Measurements from ENCODE around the gene NKAIN2.

NKAIN2 gene

GRCh38 chr6:124033501-124033900, 229.8 kb downstream of the NKAIN2 start:
- Mint-ChIP-seq H3K9me3 (no peaks in the 10 kb centered on the region), H3K36me3 (ENCODE audit: low read depth) (no peaks in the 10 kb centered on the region)

GRCh38 chr6:124036384-124036783, 232.7 kb downstream of the NKAIN2 start:
- H3K27ac Mint-ChIP-seq = no peak overlapping the region
- H3K9me3 Mint-ChIP-seq = no peaks in the 10 kb centered on the region
- H3K36me3 Mint-ChIP-seq (ENCODE audit: low read depth) = no peaks in the 10 kb centered on the region
- no peak for DNase-seq
- H3K27me3 Mint-ChIP-seq = no peaks in the 10 kb centered on the region
- no peak overlapping the region for H3K4me3 Mint-ChIP-seq
- H3K4me1 Mint-ChIP-seq (ENCODE audit: low read depth) = no peaks in the 10 kb centered on the region

More at GRCh38 chr6:124033501-124033900, 229.8 kb downstream of the NKAIN2 start:
- no peak overlapping the region for H3K4me3 Mint-ChIP-seq
- DNase-seq = no peak
- no peaks in the 10 kb centered on the region for H3K4me1 Mint-ChIP-seq (ENCODE audit: low read depth)
- H3K27me3 Mint-ChIP-seq = no peaks in the 10 kb centered on the region
- no peak overlapping the region for H3K27ac Mint-ChIP-seq

DNA sequence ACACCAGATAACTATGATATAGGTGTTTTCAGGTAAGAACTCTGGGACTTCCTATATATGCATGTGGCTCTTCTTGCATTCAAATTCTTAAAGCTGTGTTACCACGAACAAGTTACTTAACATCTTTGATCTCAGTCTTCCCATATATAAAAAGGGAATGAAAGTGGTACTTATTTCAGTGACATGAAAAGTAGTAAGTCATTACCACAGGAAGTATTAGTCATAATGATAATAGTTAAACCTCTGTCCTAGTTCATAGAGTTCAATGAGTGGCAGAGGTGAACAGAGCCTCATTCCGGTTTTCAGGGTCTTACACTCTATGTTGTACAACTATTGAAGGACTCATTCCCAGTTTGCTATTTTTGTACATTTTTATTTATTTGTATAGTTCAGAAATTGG, 237.0 kb downstream of the NKAIN2 start:
- no peaks in the 10 kb centered on the region for H3K36me3 Mint-ChIP-seq (ENCODE audit: low read depth)
- no peak overlapping the region for H3K4me3 Mint-ChIP-seq
- no peak overlapping the region for H3K27ac Mint-ChIP-seq
- H3K4me1 Mint-ChIP-seq (ENCODE audit: low read depth) = no peaks in the 10 kb centered on the region
- H3K9me3 Mint-ChIP-seq = no peaks in the 10 kb centered on the region
- DNase-seq = no peak
- H3K27me3 Mint-ChIP-seq = no peaks in the 10 kb centered on the region

- no peaks in the 10 kb centered on the region for H3K27me3 Mint-ChIP-seq
- no peaks in the 10 kb centered on the region for H3K36me3 Mint-ChIP-seq (ENCODE audit: low read depth)
- no peaks in the 10 kb centered on the region for H3K4me1 Mint-ChIP-seq (ENCODE audit: low read depth)
Measured at GRCh38 chr6:124052120-124052519, 248.5 kb downstream of the NKAIN2 start.

DNA sequence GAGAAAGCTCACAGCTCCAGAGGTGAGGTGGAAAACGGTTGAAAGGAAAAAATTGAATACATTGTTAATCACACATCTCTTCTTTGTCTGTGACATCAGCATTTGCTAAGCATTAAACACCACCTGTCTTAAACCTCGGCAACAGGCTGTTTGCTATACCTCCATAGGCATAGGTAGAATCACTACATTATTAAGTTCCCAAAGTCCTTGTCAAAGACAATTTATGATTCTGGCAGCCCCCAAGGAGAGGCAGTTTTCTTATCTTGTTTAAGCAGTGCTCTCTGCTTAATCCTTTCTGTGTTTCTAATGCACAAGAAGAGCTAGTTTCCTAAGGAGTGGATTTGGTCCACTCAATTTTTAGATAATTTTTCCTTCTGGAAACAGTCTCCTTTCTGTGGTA, 249.7 kb downstream of the NKAIN2 start:
- H3K36me3 Mint-ChIP-seq (ENCODE audit: low read depth) = no peaks in the 10 kb centered on the region
- no peaks in the 10 kb centered on the region for H3K4me1 Mint-ChIP-seq (ENCODE audit: low read depth)
- H3K4me3 Mint-ChIP-seq = no peak overlapping the region
- no peak overlapping the region for H3K27ac Mint-ChIP-seq
- H3K27me3 Mint-ChIP-seq = no peaks in the 10 kb centered on the region
- no peaks in the 10 kb centered on the region for H3K9me3 Mint-ChIP-seq
- DNase-seq = no peak

More at GRCh38 chr6:124052120-124052519, 248.5 kb downstream of the NKAIN2 start:
- Mint-ChIP-seq H3K9me3 (no peaks in the 10 kb centered on the region), H3K27ac (no peak overlapping the region), H3K4me3 (no peak overlapping the region)
- no peak for DNase-seq

DNA sequence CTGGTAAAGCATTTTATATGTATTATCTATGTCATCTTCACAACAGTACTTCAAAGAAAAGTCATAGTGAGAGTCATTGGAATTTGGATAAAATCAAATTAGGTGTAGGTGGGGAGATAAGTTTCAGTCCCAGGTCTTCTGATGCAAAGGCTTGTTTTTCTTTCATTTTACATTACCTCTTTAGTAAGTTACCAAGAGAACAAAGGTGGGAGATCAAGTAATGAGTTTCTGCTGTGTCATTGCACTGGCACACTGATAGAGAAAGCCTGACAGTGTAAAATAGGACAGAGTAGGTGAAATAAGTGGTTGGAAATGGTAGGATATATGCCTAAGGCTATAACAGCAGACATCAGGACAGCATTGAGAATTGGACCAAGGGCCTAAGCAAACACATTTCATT, 250.4 kb downstream of the NKAIN2 start:
- Mint-ChIP-seq H3K4me1 (ENCODE audit: low read depth) (no peaks in the 10 kb centered on the region), H3K27ac (no peak overlapping the region), H3K9me3 (no peaks in the 10 kb centered on the region), H3K36me3 (ENCODE audit: low read depth) (no peaks in the 10 kb centered on the region), H3K4me3 (no peak overlapping the region), H3K27me3 (no peaks in the 10 kb centered on the region)
- no peak for DNase-seq

DNA sequence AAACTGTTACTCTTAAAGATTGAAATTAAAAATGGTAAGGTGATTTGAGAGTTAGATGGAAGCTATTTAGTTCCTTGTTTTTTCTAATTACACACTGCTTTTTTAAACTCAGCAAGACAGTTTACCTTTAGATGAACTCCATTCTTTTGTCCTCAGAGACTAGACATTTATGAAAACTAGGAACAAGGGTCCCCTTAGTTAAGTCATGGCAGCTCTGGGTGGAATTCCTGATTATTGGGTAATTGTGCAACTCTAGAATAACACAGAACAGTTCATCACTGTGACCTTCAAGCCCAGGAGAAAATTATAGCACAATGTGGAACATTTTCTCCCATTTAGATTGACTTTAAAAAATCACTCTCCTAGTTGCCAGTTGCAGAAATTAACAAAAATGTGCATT, 251.7 kb downstream of the NKAIN2 start:
- Mint-ChIP-seq H3K36me3 (ENCODE audit: low read depth) (no peaks in the 10 kb centered on the region), H3K4me3 (no peak overlapping the region), H3K9me3 (no peaks in the 10 kb centered on the region), H3K27me3 (no peaks in the 10 kb centered on the region), H3K4me1 (ENCODE audit: low read depth) (no peaks in the 10 kb centered on the region), H3K27ac (no peak overlapping the region)
- no peak for DNase-seq

DNA sequence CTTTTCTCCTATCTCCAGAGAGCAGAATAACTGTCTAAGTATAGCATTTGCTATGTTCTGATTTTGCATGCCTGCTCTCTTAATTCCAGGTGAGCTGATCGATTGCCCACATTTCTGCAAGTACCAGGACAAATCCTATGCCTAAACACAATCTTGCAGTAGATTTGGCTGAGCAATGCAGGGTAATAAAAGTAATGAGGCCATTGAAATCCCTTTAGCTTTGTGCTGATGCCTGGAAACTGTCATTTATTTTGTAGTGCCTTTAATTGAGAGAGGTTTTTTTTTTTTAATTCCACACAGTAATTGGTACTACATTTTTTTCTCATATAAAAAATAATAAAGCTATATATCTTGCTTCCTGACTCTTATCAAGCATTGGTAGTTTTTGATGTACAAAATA, 252.3 kb downstream of the NKAIN2 start:
- H3K4me1 Mint-ChIP-seq (ENCODE audit: low read depth) = no peaks in the 10 kb centered on the region
- H3K27me3 Mint-ChIP-seq = no peaks in the 10 kb centered on the region
- no peak for DNase-seq
- H3K36me3 Mint-ChIP-seq (ENCODE audit: low read depth) = no peaks in the 10 kb centered on the region
- H3K9me3 Mint-ChIP-seq = no peaks in the 10 kb centered on the region
- no peak overlapping the region for H3K4me3 Mint-ChIP-seq
- H3K27ac Mint-ChIP-seq = no peak overlapping the region

GRCh38 chr6:124056407-124057334, 253.0 kb downstream of the NKAIN2 start:
- Mint-ChIP-seq H3K27ac (no peak overlapping the region), H3K4me1 (ENCODE audit: low read depth) (no peaks in the 10 kb centered on the region), H3K36me3 (ENCODE audit: low read depth) (no peaks in the 10 kb centered on the region), H3K27me3 (no peaks in the 10 kb centered on the region), H3K9me3 (no peaks in the 10 kb centered on the region), H3K4me3 (no peak overlapping the region)
- no peak for DNase-seq

GRCh38 chr6:124057461-124057860, 253.8 kb downstream of the NKAIN2 start:
- H3K4me3 Mint-ChIP-seq = no peak overlapping the region

DNA sequence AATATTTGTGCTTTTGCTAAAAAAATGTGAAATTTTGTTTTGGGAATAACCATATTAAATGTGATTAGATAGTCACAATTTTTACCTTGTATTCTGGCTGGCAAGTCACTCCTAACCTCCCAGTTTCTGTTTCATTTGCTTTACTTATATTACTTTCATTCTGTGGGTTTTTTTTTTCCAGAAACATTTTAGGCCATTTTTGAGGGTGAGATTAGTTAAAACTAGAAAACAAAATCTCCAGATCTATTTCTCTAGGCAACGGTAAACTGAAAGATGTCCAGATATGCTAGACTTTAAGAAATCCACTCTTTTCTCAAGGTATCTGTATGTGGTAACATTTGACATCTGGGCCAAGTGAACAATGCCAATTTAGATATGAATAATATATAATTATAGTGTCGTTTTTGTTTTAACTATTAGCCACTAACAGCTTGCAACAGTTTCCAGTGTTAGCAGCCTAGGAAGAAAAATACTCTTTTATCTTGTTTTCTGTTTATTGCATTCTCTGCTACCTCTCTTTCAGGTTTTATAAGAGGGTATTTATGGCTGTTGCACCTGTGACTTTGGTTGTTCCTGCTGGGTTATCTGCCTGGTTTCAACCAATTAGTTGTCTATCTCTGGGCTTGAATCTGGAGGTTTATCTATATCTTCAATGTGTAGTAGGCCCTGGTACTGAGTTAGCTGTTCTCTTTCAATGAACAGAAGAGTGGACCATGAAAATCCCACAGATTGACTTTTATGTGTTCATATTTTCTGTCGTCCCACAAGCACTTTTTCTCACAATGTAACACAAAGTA, 260.9 kb downstream of the NKAIN2 start:
- Mint-ChIP-seq H3K27ac (no peak overlapping the region), H3K36me3 (ENCODE audit: low read depth) (no peaks in the 10 kb centered on the region), H3K9me3 (no peaks in the 10 kb centered on the region), H3K4me1 (ENCODE audit: low read depth) (no peaks in the 10 kb centered on the region), H3K4me3 (no peak overlapping the region), H3K27me3 (no peaks in the 10 kb centered on the region)
- DNase-seq = no peak

More at GRCh38 chr6:124057461-124057860, 253.8 kb downstream of the NKAIN2 start:
- H3K27me3 Mint-ChIP-seq = no peaks in the 10 kb centered on the region
- H3K36me3 Mint-ChIP-seq (ENCODE audit: low read depth) = no peaks in the 10 kb centered on the region
- DNase-seq = no peak
- no peak overlapping the region for H3K27ac Mint-ChIP-seq
- no peaks in the 10 kb centered on the region for H3K4me1 Mint-ChIP-seq (ENCODE audit: low read depth)
- H3K9me3 Mint-ChIP-seq = no peaks in the 10 kb centered on the region

- Mint-ChIP-seq H3K36me3 (ENCODE audit: low read depth) (no peaks in the 10 kb centered on the region), H3K27me3 (no peaks in the 10 kb centered on the region), H3K4me3 (no peak overlapping the region), H3K27ac (no peak overlapping the region), H3K4me1 (ENCODE audit: low read depth) (no peaks in the 10 kb centered on the region), H3K9me3 (no peaks in the 10 kb centered on the region)
- no peak for DNase-seq
Measured at GRCh38 chr6:124066269-124066668, 262.6 kb downstream of the NKAIN2 start.

DNA sequence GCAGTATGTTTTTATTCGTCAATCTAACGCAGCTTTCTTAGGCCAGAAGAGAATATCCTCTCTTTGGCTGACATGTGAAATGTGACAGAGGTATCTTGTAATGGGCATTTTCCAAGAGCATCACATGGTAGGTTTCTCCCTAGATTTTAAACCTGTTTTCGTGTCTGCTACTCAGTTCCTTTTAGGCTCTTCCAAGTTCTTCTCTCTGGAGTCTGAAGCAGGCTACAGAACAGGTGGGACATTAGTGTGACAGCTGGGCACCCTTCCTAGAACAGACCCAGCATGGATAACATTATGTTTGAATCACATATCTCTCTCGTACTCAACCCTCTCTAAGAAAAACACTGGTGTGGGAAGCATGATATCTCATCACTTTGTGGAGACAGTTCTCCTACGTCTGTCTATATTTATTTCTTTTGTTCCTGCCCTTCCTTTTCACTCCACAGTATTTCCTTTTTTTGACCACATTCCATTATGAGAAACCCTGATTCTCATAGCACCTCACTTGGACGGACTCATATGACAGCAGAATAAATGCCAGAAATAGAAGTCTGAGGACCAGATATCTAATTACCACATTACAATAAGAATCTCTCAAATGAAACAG, 263.4 kb downstream of the NKAIN2 start:
- H3K4me3 Mint-ChIP-seq = no peak overlapping the region
- no peaks in the 10 kb centered on the region for H3K27me3 Mint-ChIP-seq
- no peaks in the 10 kb centered on the region for H3K9me3 Mint-ChIP-seq
- no peaks in the 10 kb centered on the region for H3K4me1 Mint-ChIP-seq (ENCODE audit: low read depth)
- DNase-seq = no peak
- H3K27ac Mint-ChIP-seq = no peak overlapping the region
- no peaks in the 10 kb centered on the region for H3K36me3 Mint-ChIP-seq (ENCODE audit: low read depth)

DNA sequence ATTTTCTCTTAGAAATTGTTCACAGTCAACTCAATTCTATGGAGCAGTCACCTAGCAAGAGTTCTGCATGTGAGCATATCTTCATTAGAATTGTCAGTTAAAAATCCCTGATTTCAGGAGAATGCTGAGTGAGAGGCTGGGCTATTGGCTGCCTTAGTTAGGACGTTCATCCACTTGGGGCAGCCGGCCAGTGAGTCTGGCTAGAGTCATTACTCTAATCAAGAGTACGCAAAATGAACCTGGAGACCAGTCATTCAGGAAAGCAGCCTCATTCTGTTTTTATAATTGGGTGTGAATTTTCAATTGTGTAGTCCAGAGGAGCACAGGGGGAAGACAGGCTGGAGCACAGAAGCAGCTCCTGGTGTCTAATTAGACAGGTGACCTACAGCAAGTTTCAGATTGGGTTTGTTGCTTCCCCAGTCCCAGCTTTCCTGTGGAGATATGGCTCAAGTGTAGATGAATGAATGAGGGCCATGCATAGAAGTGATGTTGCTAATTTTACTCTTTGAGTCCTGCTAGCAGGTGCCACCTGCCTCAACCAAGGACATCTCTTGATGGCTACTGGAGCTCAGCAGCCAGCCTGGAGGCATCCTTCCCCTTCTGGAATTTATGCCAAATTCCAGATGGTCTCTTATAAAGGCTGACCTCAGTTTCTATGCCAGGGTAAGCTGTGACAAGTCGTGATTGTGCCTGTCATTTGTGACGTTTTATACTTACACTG, 265.7 kb downstream of the NKAIN2 start:
- Mint-ChIP-seq H3K9me3 (no peaks in the 10 kb centered on the region), H3K4me3 (no peak overlapping the region), H3K36me3 (ENCODE audit: low read depth) (no peaks in the 10 kb centered on the region), H3K27ac (no peak overlapping the region), H3K27me3 (no peaks in the 10 kb centered on the region), H3K4me1 (ENCODE audit: low read depth) (no peaks in the 10 kb centered on the region)
- DNase-seq = no peak
